ENCODE data around the gene ATP5F1D. TPM values are rescaled to one million over a fixed set of nuclear protein-coding genes. Genes with fewer than 3 reads are reported as not detected.

ATP5F1D gene
- total and polyA plus RNA-seq, 2 of the 13 experiments (the other 11 are each of a cell fraction or from before 2014, with no cell fraction given), result 39.4 to 78.7 TPM

DNA sequence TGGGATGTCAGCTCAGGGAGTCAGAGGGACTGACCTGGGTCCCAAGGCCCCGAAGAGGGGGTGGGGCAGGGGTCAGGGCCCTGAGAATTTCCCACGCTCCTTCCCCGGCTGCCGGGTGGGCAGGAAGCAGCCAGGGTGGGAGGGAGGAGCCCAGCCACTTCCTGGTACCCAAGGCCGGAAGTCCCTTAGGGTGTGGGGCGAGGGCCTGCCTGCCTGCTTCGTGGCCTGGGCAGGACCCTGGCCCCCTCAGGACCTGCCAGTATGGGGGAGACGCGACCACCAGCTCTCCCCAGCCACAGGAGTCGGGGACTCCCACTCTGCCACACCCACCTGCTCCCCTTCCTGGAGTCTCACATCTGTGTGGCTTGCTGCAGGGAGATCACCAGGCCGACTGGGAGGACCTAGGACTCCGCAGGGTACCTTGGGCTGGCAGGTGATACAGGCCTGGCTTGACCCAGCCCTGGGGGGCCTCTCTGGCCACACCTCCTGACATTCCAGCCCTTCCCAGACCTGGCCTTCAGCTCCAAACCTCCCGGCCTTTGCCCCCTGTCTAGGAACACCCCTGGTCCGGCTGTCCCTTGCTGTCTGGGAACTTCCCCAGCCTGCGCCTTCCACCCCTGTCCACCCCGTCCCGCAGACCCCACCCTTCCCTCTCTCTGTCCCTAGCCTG is 17.8 kb downstream of the ATP5F1D start (continued):
- TF ChIP-seq MZF1 (CRISPR knock-in tag; IDR thresholded peaks at IDR 0.05; ENCODE audit: borderline replicate concordance), result peak; percentile 86; the same call in 1 of the 2 replicates
- no peak; the same call in 1 of the 2 replicates for TF ChIP-seq ZNF33A (CRISPR knock-in tag; IDR thresholded peaks at IDR 0.05; ENCODE audit: borderline replicate concordance)
- TF ChIP-seq, protein P1, sequence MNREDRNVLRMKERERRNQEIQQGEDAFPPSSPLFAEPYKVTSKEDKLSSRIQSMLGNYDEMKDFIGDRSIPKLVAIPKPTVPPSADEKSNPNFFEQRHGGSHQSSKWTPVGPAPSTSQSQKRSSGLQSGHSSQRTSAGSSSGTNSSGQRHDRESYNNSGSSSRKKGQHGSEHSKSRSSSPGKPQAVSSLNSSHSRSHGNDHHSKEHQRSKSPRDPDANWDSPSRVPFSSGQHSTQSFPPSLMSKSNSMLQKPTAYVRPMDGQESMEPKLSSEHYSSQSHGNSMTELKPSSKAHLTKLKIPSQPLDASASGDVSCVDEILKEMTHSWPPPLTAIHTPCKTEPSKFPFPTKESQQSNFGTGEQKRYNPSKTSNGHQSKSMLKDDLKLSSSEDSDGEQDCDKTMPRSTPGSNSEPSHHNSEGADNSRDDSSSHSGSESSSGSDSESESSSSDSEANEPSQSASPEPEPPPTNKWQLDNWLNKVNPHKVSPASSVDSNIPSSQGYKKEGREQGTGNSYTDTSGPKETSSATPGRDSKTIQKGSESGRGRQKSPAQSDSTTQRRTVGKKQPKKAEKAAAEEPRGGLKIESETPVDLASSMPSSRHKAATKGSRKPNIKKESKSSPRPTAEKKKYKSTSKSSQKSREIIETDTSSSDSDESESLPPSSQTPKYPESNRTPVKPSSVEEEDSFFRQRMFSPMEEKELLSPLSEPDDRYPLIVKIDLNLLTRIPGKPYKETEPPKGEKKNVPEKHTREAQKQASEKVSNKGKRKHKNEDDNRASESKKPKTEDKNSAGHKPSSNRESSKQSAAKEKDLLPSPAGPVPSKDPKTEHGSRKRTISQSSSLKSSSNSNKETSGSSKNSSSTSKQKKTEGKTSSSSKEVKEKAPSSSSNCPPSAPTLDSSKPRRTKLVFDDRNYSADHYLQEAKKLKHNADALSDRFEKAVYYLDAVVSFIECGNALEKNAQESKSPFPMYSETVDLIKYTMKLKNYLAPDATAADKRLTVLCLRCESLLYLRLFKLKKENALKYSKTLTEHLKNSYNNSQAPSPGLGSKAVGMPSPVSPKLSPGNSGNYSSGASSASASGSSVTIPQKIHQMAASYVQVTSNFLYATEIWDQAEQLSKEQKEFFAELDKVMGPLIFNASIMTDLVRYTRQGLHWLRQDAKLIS (CRISPR knock-in tag; IDR thresholded peaks at IDR 0.05), result 0 out of 2 replicates have a peak, but pooled peaks have one; percentile 64
- TF ChIP-seq RBAK (CRISPR knock-in tag; IDR thresholded peaks at IDR 0.05), result no peak
- TF ChIP-seq FIP1L1 (IDR thresholded peaks at IDR 0.05; ENCODE audit: borderline replicate concordance, insufficient read depth, low read depth, low read length), result peak; percentile 84
- TF ChIP-seq, protein P2, sequence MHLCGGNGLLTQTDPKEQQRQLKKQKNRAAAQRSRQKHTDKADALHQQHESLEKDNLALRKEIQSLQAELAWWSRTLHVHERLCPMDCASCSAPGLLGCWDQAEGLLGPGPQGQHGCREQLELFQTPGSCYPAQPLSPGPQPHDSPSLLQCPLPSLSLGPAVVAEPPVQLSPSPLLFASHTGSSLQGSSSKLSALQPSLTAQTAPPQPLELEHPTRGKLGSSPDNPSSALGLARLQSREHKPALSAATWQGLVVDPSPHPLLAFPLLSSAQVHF (CRISPR knock-in tag; IDR thresholded peaks at IDR 0.05), result no peak
- TF ChIP-seq TMF1 (CRISPR knock-in tag; IDR thresholded peaks at IDR 0.05; ENCODE audit: low read depth), result 0 out of 2 replicates have a peak, but pooled peaks have one; percentile 29
- TF ChIP-seq ZNF317 (CRISPR knock-in tag; IDR thresholded peaks at IDR 0.05), result peak; percentile 51; the same call in 1 of the 2 replicates
- peak; percentile 29 for TF ChIP-seq YY1 (IDR thresholded peaks at IDR 0.05; ENCODE audit: insufficient read depth, insufficient replicate concordance, low read depth, low read length)
- TF ChIP-seq NCOA2 (CRISPR knock-in tag; IDR thresholded peaks at IDR 0.05), result peak; percentile 58
- TF ChIP-seq, protein P3, sequence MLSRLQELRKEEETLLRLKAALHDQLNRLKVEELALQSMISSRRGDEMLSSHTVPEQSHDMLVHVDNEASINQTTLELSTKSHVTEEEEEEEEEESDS (CRISPR knock-in tag; IDR thresholded peaks at IDR 0.05; ENCODE audit: borderline replicate concordance), result no peak
- TF ChIP-seq ZNF343 (CRISPR knock-in tag; IDR thresholded peaks at IDR 0.05), result peak; percentile 82; the same call in 1 of the 2 replicates
- 0 out of 2 replicates have a peak, but pooled peaks have one; percentile 69 for TF ChIP-seq GZF1 (CRISPR knock-in tag; IDR thresholded peaks at IDR 0.05)
- peak; percentile 81; the same call in 1 of the 2 replicates for TF ChIP-seq ERF (CRISPR knock-in tag; IDR thresholded peaks at IDR 0.05)
- no peak for TF ChIP-seq MAFF (IDR thresholded peaks at IDR 0.05; ENCODE audit: low read depth, low read length)
- TF ChIP-seq ZNF136 (CRISPR knock-in tag; IDR thresholded peaks at IDR 0.05; ENCODE audit: low read depth), result no peak
- no peak for TF ChIP-seq XBP1 (CRISPR knock-in tag; IDR thresholded peaks at IDR 0.05)
- TF ChIP-seq GFI1 (CRISPR knock-in tag; IDR thresholded peaks at IDR 0.05; ENCODE audit: borderline replicate concordance), result peak; percentile 72; the same call in 1 of the 2 replicates
- TF ChIP-seq ZMYM2 (CRISPR knock-in tag; IDR thresholded peaks at IDR 0.05), result no peak
- TF ChIP-seq, protein P4, sequence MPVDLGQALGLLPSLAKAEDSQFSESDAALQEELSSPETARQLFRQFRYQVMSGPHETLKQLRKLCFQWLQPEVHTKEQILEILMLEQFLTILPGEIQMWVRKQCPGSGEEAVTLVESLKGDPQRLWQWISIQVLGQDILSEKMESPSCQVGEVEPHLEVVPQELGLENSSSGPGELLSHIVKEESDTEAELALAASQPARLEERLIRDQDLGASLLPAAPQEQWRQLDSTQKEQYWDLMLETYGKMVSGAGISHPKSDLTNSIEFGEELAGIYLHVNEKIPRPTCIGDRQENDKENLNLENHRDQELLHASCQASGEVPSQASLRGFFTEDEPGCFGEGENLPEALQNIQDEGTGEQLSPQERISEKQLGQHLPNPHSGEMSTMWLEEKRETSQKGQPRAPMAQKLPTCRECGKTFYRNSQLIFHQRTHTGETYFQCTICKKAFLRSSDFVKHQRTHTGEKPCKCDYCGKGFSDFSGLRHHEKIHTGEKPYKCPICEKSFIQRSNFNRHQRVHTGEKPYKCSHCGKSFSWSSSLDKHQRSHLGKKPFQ (CRISPR knock-in tag; IDR thresholded peaks at IDR 0.05; ENCODE audit: insufficient replicate concordance), result peak; percentile 89

All from HepG2 (cell line).